ENCODE measurements around the gene TFEB. TPM values are rescaled to one million over a fixed set of nuclear protein-coding genes. Genes with fewer than 3 reads are reported as not detected.

The TFEB gene
- total RNA-seq, 1 donor from 2014 or later = 36.5 TPM

- no peak for TF ChIP-seq CTCF (IDR thresholded peaks at IDR 0.05)
- Histone ChIP-seq H3K27me3 (ENCODE audit: low read depth) (no peaks in the 10 kb centered on the region), H3K9me3 (no peaks in the 10 kb centered on the region), H3K36me3 (no peaks in the 10 kb centered on the region), H3K4me3 (no peak overlapping the region), H3K27ac (no peak overlapping the region), H3K4me1 (no peaks in the 10 kb centered on the region)
- no peak for ATAC-seq
- intact Hi-C loops (cut with DNase I) = no loop called here
- DNase-seq = no peak
These were observed 59.4 kb downstream of the TFEB start for GRCh38 chr6:41675992-41676391.

- Histone ChIP-seq H3K4me3 (no peak overlapping the region), H3K4me1 (no peaks in the 10 kb centered on the region), H3K27me3 (ENCODE audit: low read depth) (no peaks in the 10 kb centered on the region), H3K36me3 (no peaks in the 10 kb centered on the region), H3K27ac (no peak overlapping the region), H3K9me3 (no peaks in the 10 kb centered on the region)
- no peak for DNase-seq
- TF ChIP-seq CTCF (IDR thresholded peaks at IDR 0.05) = no peak
- peak in 1 of 2 donors; percentile 30 for ATAC-seq
- intact Hi-C loops (cut with DNase I) = no loop called here
These were observed 60.1 kb downstream of the TFEB start for GRCh38 chr6:41675176-41675775.

GRCh38 chr6:41674231-41675000 lies 61.0 kb downstream of the TFEB start:
- Histone ChIP-seq H3K4me3 (no peak overlapping the region), H3K27me3 (ENCODE audit: low read depth) (no peaks in the 10 kb centered on the region), H3K27ac (no peak overlapping the region), H3K36me3 (no peaks in the 10 kb centered on the region), H3K9me3 (no peaks in the 10 kb centered on the region), H3K4me1 (no peaks in the 10 kb centered on the region)
- ATAC-seq = peak in 1 of 2 donors; percentile 7
- no peak for DNase-seq
- TF ChIP-seq CTCF (IDR thresholded peaks at IDR 0.05) = no peak
- intact Hi-C loops (cut with DNase I) = no loop called here

- Histone ChIP-seq H3K27ac (no peak overlapping the region), H3K4me3 (no peak overlapping the region), H3K36me3 (no peaks in the 10 kb centered on the region), H3K27me3 (ENCODE audit: low read depth) (no peaks in the 10 kb centered on the region), H3K4me1 (no peaks in the 10 kb centered on the region), H3K9me3 (peaks cover 5% of the 10 kb centered on the region)
- intact Hi-C loops (cut with DNase I) = no loop called here
- DNase-seq (no peak), ATAC-seq (no peak)
- TF ChIP-seq CTCF (IDR thresholded peaks at IDR 0.05) = no peak
These were observed 61.8 kb downstream of the TFEB start for GRCh38 chr6:41673704-41674000.

- H3K4me1 ChIP-seq = no peaks in the 10 kb centered on the region
- no peaks in the 10 kb centered on the region for H3K27me3 ChIP-seq (ENCODE audit: low read depth)
- no peak for ATAC-seq
- H3K4me3 ChIP-seq = no peak overlapping the region
- no peak for TF ChIP-seq CTCF (IDR thresholded peaks at IDR 0.05)
- intact Hi-C loops (cut with DNase I) = no loop called here
- no peak overlapping the region for H3K27ac ChIP-seq
- H3K9me3 ChIP-seq = peaks cover 5% of the 10 kb centered on the region
- H3K36me3 ChIP-seq = no peaks in the 10 kb centered on the region
- no peak for DNase-seq
These were observed 62.3 kb downstream of the TFEB start for GRCh38 chr6:41672816-41673703.

All from lower lobe of right lung (tissue), 2 donors.